ENCODE data around the gene BCL10. TPM values are rescaled to one million over a fixed set of nuclear protein-coding genes. Genes with fewer than 3 reads are reported as not detected.

BCL10 gene
- total RNA-seq, 1 experiment from 2014 or later = 29.9 TPM

GRCh38 chr1:85315789-85316188 lies 39.4 kb upstream of the BCL10 start:
- ATAC-seq = no peak
- H3K9me2 ChIP-seq (replicated peaks; ENCODE audit: low read length) = no peaks in the 10 kb centered on the region
- DNase-seq = no peak
- H3K4me1 ChIP-seq (ENCODE audit: insufficient read depth, low read length) = peaks cover 55% of the 10 kb centered on the region
- POLR2A ChIA-PET (ENCODE audit: unreplicated experiment) = no interaction called here
- H2AFZ ChIP-seq (ENCODE audit: low read length) = no peak overlapping the region
- H3K27ac ChIP-seq (ENCODE audit: low read length) = no peak overlapping the region
- intact Hi-C loops (cut with micrococcal nuclease) = loop anchor here (2.0 kb wide), 1 partner anchor 13 kb away; no protein-coding TSS in a partner anchor
- CTCF ChIA-PET = no interaction called here
- no peak overlapping the region for H3K4me2 ChIP-seq (ENCODE audit: low read length)
- no TSS peak for BruUV-seq (replicated peaks)
- H3K9me3 ChIP-seq (ENCODE audit: low read length) = no peaks in the 10 kb centered on the region
- H3F3A ChIP-seq (ENCODE audit: low read length, unreplicated experiment) = no peaks in the 10 kb centered on the region
- H3K36me3 ChIP-seq (ENCODE audit: low read depth, low read length) = peaks cover 12% of the 10 kb centered on the region; the same call in 1 of the 2 replicates
- no peaks in the 10 kb centered on the region for H3K27me3 ChIP-seq (ENCODE audit: low read length)
- H3K79me2 ChIP-seq (ENCODE audit: low read length) = no peaks in the 10 kb centered on the region
- H4K20me1 ChIP-seq (ENCODE audit: low read length) = no peaks in the 10 kb centered on the region
- no peak for TF ChIP-seq EZH2 (IDR thresholded peaks at IDR 0.05; ENCODE audit: low read length, unreplicated experiment)
- no peak for TF ChIP-seq EZH2phosphoT487 (IDR thresholded peaks at IDR 0.05; ENCODE audit: borderline replicate concordance, low read length)
- TF ChIP-seq, protein P1, sequence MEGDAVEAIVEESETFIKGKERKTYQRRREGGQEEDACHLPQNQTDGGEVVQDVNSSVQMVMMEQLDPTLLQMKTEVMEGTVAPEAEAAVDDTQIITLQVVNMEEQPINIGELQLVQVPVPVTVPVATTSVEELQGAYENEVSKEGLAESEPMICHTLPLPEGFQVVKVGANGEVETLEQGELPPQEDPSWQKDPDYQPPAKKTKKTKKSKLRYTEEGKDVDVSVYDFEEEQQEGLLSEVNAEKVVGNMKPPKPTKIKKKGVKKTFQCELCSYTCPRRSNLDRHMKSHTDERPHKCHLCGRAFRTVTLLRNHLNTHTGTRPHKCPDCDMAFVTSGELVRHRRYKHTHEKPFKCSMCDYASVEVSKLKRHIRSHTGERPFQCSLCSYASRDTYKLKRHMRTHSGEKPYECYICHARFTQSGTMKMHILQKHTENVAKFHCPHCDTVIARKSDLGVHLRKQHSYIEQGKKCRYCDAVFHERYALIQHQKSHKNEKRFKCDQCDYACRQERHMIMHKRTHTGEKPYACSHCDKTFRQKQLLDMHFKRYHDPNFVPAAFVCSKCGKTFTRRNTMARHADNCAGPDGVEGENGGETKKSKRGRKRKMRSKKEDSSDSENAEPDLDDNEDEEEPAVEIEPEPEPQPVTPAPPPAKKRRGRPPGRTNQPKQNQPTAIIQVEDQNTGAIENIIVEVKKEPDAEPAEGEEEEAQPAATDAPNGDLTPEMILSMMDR (conservative IDR thresholded peaks at IDR 0.05; ENCODE audit: low read depth, low read length) = no peak
- no peak overlapping the region for H3K9ac ChIP-seq (ENCODE audit: low read length)
- H3K4me3 ChIP-seq (ENCODE audit: low read length) = no peak overlapping the region

GRCh38 chr1:85314726-85315125 lies 38.3 kb upstream of the BCL10 start:
- no peak for ATAC-seq
- Histone ChIP-seq H3F3A (ENCODE audit: low read length, unreplicated experiment) (no peaks in the 10 kb centered on the region), H3K4me2 (ENCODE audit: low read length) (peak overlapping the region; percentile 35), H3K79me2 (ENCODE audit: low read length) (no peaks in the 10 kb centered on the region), H3K4me3 (ENCODE audit: low read length) (no peak overlapping the region), H3K9me3 (ENCODE audit: low read length) (no peaks in the 10 kb centered on the region), H3K9ac (ENCODE audit: low read length) (no peak overlapping the region), H3K27me3 (ENCODE audit: low read length) (no peaks in the 10 kb centered on the region), H4K20me1 (ENCODE audit: low read length) (no peaks in the 10 kb centered on the region), H3K9me2 (replicated peaks; ENCODE audit: low read length) (no peaks in the 10 kb centered on the region), H3K4me1 (ENCODE audit: insufficient read depth, low read length) (peaks cover 44% of the 10 kb centered on the region), H2AFZ (ENCODE audit: low read length) (no peak overlapping the region), H3K27ac (ENCODE audit: low read length) (peak overlapping the region; percentile 56), H3K36me3 (ENCODE audit: low read depth, low read length) (peaks cover 3% of the 10 kb centered on the region; the same call in 1 of the 2 replicates)
- no peak for DNase-seq
- CTCF ChIA-PET = interaction anchor here (0.6 kb wide), 1 partner anchor 536 kb away, joined by 3 read pairs; no protein-coding TSS in a partner anchor
- BruUV-seq (replicated peaks) = no TSS peak
- intact Hi-C loops (cut with micrococcal nuclease) = loop anchor here (2.0 to 5.0 kb wide), 2 partner anchors 14 to 48 kb away; no protein-coding TSS in a partner anchor
- TF ChIP-seq, protein P1 (conservative IDR thresholded peaks at IDR 0.05; ENCODE audit: low read depth, low read length) = no peak
- no peak for TF ChIP-seq EZH2phosphoT487 (IDR thresholded peaks at IDR 0.05; ENCODE audit: borderline replicate concordance, low read length)
- TF ChIP-seq EZH2 (IDR thresholded peaks at IDR 0.05; ENCODE audit: low read length, unreplicated experiment) = no peak
- POLR2A ChIA-PET (ENCODE audit: unreplicated experiment) = interaction anchor here (0.5 to 0.6 kb wide), 2 partner anchors 15 to 262 kb away, joined by 3 read pairs; no protein-coding TSS in a partner anchor
